Gastroesophageal sphincter (tissue), 4 donors: ENCODE measurements around the gene SLC24A3. TPM values are rescaled to one million over a fixed set of nuclear protein-coding genes. Genes with fewer than 3 reads are reported as not detected.

Source experiments
- ATAC-seq: fragments of 150-250 bp; one replicate; pipeline ENCODE4 v1.9.1; 2016; ENCODE audit warnings: mild to moderate bottlenecking, moderate library complexity
- H3K27ac ChIP-seq, 4 donors: fragments of 200-600 bp; sonication (generic) in 3 of 4; 1 replicate in 3 of 4; 2 replicates in 1 of 4; pipeline ENCODE4 v1.5.1; 2016 to 2019
- H3K27me3 ChIP-seq: fragments of 200-600 bp; sonication (generic); one replicate; pipeline ENCODE4 v1.5.1; 2019
- H3K36me3 ChIP-seq, 2 donors: fragments of 200-600 bp; sonication (generic); one replicate each; pipeline ENCODE4 v1.5.1; 2019; ENCODE audit warnings: control low read depth in 1 of 2
- H3K4me1 ChIP-seq, 3 donors: fragments of 200-600 bp; sonication (generic); 1 replicate in 2 of 3; 2 replicates in 1 of 3; pipeline ENCODE4 v1.5.1; 2016 to 2019; ENCODE audit warnings: control low read depth in 2 of 3
- H3K4me3 ChIP-seq, 2 donors: fragments of 200-600 bp; sonication (generic); one replicate each; pipeline ENCODE4 v1.5.1; 2019; ENCODE audit warnings: mild to moderate bottlenecking in 1 of 2, moderate library complexity in 1 of 2
- H3K9me3 ChIP-seq, 3 donors: fragments of 200-600 bp; sonication (generic); one replicate each; pipeline ENCODE4 v1.5.1; 2017 to 2019; ENCODE audit warnings: control low read depth in 2 of 3
- CTCF ChIP-seq, 4 experiments: fragments of 200-600 bp in 2 of 4; fragments of 450-650 bp in 2 of 4; sonication (generic) in 1 of 4; IDR thresholded peaks; one replicate each; pipeline ENCODE4 v1.5.1; 2017 to 2019; ENCODE audit warnings: antibody characterized with exemption in 4 of 4, mild to moderate bottlenecking in 2 of 4, moderate library complexity in 2 of 4
- EP300 ChIP-seq: sonication (generic); formaldehyde crosslinking; IDR thresholded peaks from one replicate; pipeline ENCODE4 v1.6.1; 2017; ENCODE audit warnings: antibody characterized with exemption, mild to moderate bottlenecking
- POLR2A ChIP-seq, 2 donors: fragments of 450-650 bp; IDR thresholded peaks; one replicate each; pipeline ENCODE4 v1.6.1; 2017; ENCODE audit warnings: antibody characterized with exemption in 2 of 2, mild to moderate bottlenecking in 2 of 2, moderate library complexity in 1 of 2
- POLR2AphosphoS5 ChIP-seq: sonication (generic); formaldehyde crosslinking; IDR thresholded peaks from one replicate; pipeline ENCODE4 v1.6.1; 2017; ENCODE audit warnings: antibody characterized with exemption
- WGBS, 2 donors: methylation state at CpG; one replicate each; pipeline ENCODE4 v1.1.5; 2018; ENCODE audit warnings: low coverage in 1 of 2; 5-methylcytosine and 5-hydroxymethylcytosine counted together
- total RNA-seq, 4 donors: library from RNA; depleted of rRNA; stranded (reverse); fragments of >200 nt; gene quantifications; one replicate each; pipeline ENCODE4 v1.1.0, GENCODE V29; 2016

SLC24A3 gene
- total RNA-seq, 4 donors from 2014 or later = 2.7 to 13.5 (median 5.5) TPM

- Histone ChIP-seq H3K4me3 (no peak overlapping the region), H3K27me3 (no peaks in the 10 kb centered on the region), H3K36me3 (no peaks in the 10 kb centered on the region), H3K27ac (no peak overlapping the region), H3K4me1 (no peaks in the 10 kb centered on the region), H3K9me3 (no peaks in the 10 kb centered on the region)
- ATAC-seq = no peak
- TF ChIP-seq POLR2AphosphoS5 = no peak
- no peak for TF ChIP-seq CTCF (IDR thresholded peaks at IDR 0.05)
- no peak for TF ChIP-seq POLR2A (IDR thresholded peaks at IDR 0.05)
- TF ChIP-seq EP300 = no peak
These were observed 223.4 kb downstream of the SLC24A3 start for GRCh38 chr20:19435821-19436220.

- WGBS, 2 donors = no CpG with 5 or more reads among the region's 2 CpGs
- no peaks in the 10 kb centered on the region for H3K36me3 ChIP-seq
- H3K4me1 ChIP-seq = no peaks in the 10 kb centered on the region
- no peaks in the 10 kb centered on the region for H3K27me3 ChIP-seq
- H3K27ac ChIP-seq = no peak overlapping the region
- H3K4me3 ChIP-seq = no peak overlapping the region
- H3K9me3 ChIP-seq = peaks cover 0 to 12% (median 0%) of the 10 kb centered on the region in 3 donors
- TF ChIP-seq POLR2AphosphoS5 (no peak), CTCF (IDR thresholded peaks at IDR 0.05) (no peak), EP300 (no peak), POLR2A (IDR thresholded peaks at IDR 0.05) (no peak)
- no peak for ATAC-seq
These were observed 226.0 kb downstream of the SLC24A3 start for GRCh38 chr20:19438488-19438887.

GRCh38 chr20:19440660-19441527, 228.5 kb downstream of the SLC24A3 start:
- Histone ChIP-seq H3K9me3 (peaks cover 0 to 17% (median 0%) of the 10 kb centered on the region in 3 donors), H3K4me3 (no peak overlapping the region), H3K4me1 (no peaks in the 10 kb centered on the region), H3K27ac (no peak overlapping the region), H3K36me3 (no peaks in the 10 kb centered on the region), H3K27me3 (no peaks in the 10 kb centered on the region)
- TF ChIP-seq EP300 (no peak), POLR2AphosphoS5 (no peak), POLR2A (IDR thresholded peaks at IDR 0.05) (no peak), CTCF (IDR thresholded peaks at IDR 0.05) (no peak)
- ATAC-seq = no peak
- WGBS, 2 donors = 80 to 81% methylated on average over 9 to 12 of the region's 14 CpGs

GRCh38 chr20:19446246-19446645, 233.8 kb downstream of the SLC24A3 start:
- WGBS, 2 donors = 92 to 98% methylated on average over 4 of the region's 4 CpGs
- no peak overlapping the region for H3K4me3 ChIP-seq
- ATAC-seq = no peak
- H3K27ac ChIP-seq = no peak overlapping the region
- TF ChIP-seq CTCF (IDR thresholded peaks at IDR 0.05) (no peak), POLR2AphosphoS5 (no peak)
- H3K4me1 ChIP-seq = peaks cover 0 to 7% (median 0%) of the 10 kb centered on the region in 3 donors
- no peaks in the 10 kb centered on the region for H3K27me3 ChIP-seq
- H3K9me3 ChIP-seq = peaks cover 0 to 17% (median 0%) of the 10 kb centered on the region in 3 donors
- H3K36me3 ChIP-seq = no peaks in the 10 kb centered on the region

GRCh38 chr20:19448632-19449031, 236.2 kb downstream of the SLC24A3 start:
- Histone ChIP-seq H3K27ac (no peak overlapping the region), H3K9me3 (peaks cover 0 to 4% (median 0%) of the 10 kb centered on the region in 3 donors), H3K4me3 (no peak overlapping the region), H3K4me1 (peaks cover 0 to 13% (median 0%) of the 10 kb centered on the region in 3 donors), H3K36me3 (no peaks in the 10 kb centered on the region), H3K27me3 (no peaks in the 10 kb centered on the region)
- ATAC-seq = no peak
- TF ChIP-seq POLR2A (IDR thresholded peaks at IDR 0.05) (no peak), EP300 (no peak)
- WGBS, 2 donors = 67 to 100% methylated on average over 1 of the region's 1 CpG
